DOHH2 (cell line): ENCODE measurements around the gene EEFSEC.

Experiments used
- CTCF ChIP-seq: fragments of 200-600 bp; sonication (generic); IDR thresholded peaks from one replicate; pipeline ENCODE4 v1.5.1; 2014; ENCODE audit warnings: antibody characterized with exemption, mild to moderate bottlenecking, low read depth, low read length; ENCODE audit not compliant: poor library complexity, severe bottlenecking
- EZH2phosphoT487 ChIP-seq: fragments of 200-600 bp; sonication (generic); IDR thresholded peaks from 2 replicates; pipeline ENCODE4 v1.6.1; 2017; ENCODE audit warnings: borderline replicate concordance, mild to moderate bottlenecking, antibody characterized with exemption, low read length, moderate library complexity, mixed read lengths

- no peak for TF ChIP-seq CTCF
- no peak for TF ChIP-seq EZH2phosphoT487
Measured at GRCh38 chr3:128221328-128221727, 68.0 kb downstream of the EEFSEC start.
